Hair follicular keratinocyte (primary cell): ENCODE results near the gene GFAP. TPM values are rescaled to one million over a fixed set of nuclear protein-coding genes. Genes with fewer than 3 reads are reported as not detected.

Source experiments
- total RNA-seq: library from RNA; depleted of rRNA; stranded (reverse); fragments of >200 nt; gene quantifications from 2 replicates; pipeline ENCODE4 v1.2.3, GENCODE V29; 2015

GFAP gene
- total RNA-seq: not detected in 2 replicates

DNA sequence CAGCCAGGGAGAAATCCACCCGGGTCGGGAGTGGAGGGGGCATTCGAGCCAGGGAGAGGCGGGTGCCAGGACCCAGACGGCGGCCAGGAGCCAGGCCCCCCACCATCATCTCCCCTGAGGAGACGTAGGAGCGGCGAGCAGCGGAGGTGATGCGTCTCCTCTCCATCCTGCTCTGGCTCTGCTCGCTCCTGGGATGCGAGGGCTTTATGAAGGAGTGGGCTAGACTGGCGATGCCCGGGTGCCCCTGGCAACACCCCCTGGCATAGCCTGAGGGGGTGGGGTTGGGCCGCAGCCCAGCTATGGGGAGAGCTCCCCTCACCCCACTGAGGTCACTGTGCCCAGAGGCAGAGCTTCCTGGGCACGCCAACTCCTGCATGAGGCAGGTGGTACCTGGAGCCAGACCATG is at the start of gene GFAP:
Gene GFAP, minus strand, starts transcription at position 180 of the 406 bp plus-strand sequence. Its CDS starts 14 bp downstream, at position 166.

GRCh38 chr17:44947461-44948314 is 32.4 kb upstream of the GFAP start, which contains the start of gene KIF18B:
KIF18B (minus strand) TSS chr17:44947773; CDS start chr17:44936344, 11,429 bp downstream.

DNA sequence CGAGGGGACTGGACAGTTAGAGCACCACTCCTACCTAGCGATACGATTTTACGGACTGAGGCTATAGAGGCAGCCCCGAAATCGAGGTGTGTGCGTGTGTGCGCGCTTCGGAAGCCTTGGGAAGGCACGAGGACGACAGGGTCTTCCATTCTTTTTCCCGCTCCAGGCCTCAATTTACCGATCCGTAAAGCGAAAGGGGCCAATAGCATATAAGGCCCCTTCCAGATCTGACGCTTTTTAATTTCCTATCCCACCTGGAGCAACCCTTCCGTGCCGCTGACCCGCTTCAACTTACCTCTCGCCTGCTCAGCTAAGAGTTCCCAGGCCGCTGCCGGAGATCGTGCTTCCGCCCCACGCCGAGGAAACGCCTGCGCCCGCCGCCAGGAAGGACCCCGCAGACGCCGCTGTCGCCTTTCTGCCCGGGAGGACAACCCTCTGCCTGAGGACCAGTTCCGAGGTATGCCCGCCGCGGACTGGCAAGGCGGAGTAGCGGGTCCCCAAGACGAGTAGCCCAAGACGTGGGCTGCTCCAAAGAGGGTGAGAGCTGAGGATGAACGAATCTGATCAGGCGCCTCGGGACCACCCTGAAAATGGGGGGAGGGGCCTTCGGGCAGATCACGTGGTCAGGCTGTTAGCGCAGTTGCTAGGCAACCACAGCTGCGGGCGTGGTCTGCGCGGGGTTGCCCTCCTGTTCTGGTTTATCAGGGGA is 16.1 kb downstream of the GFAP start, which contains the start of gene EFTUD2:
Gene EFTUD2, minus strand, starts transcription at position 372 of the 709 bp plus-strand sequence. CDS start 4,924 bp downstream, outside the sequence.

Other genes with a start within 250 kb of the GFAP start
- 25.8 and 28.4 TPM in 2 replicates for gene CCDC43, start 225.7 kb downstream of the GFAP start, total RNA-seq
- gene DBF4B, start 206.8 kb downstream of the GFAP start, total RNA-seq: 5.0 and 9.3 TPM in 2 replicates
- gene ADAM11, start 156.5 kb downstream of the GFAP start, total RNA-seq: 0.08 TPM in 2 replicates
- 5.7 and 6.6 TPM in 2 replicates for gene GJC1, start 85.2 kb downstream of the GFAP start, total RNA-seq
- gene HIGD1B, start 67.6 kb downstream of the GFAP start, total RNA-seq: not detected in 2 replicates
- gene EFTUD2, start 16.1 kb downstream of the GFAP start, total RNA-seq: 51.5 and 109 TPM in 2 replicates
- 7.7 and 22.7 TPM in 2 replicates for gene KIF18B, start 32.3 kb upstream of the GFAP start, total RNA-seq
- 2.5 TPM in 1 of 2 replicates, not detected in the other for gene C1QL1, start 52.8 kb upstream of the GFAP start, total RNA-seq
- 44.2 and 64.7 TPM in 2 replicates for gene DCAKD, start 136.1 kb upstream of the GFAP start, total RNA-seq
- 75.7 and 122 TPM in 2 replicates for gene NMT1, start 145.8 kb upstream of the GFAP start, total RNA-seq
- gene PLCD3, start 217.0 kb upstream of the GFAP start, total RNA-seq: 66.8 and 126 TPM in 2 replicates
- 2.0 and 5.6 TPM in 2 replicates for gene ACBD4, start 220.2 kb upstream of the GFAP start, total RNA-seq
- 11.4 and 15.2 TPM in 2 replicates for gene HEXIM1, start 233.0 kb upstream of the GFAP start, total RNA-seq
- gene HEXIM2, start 246.4 kb upstream of the GFAP start, total RNA-seq: 3.5 and 5.5 TPM in 2 replicates